Heart left ventricle (tissue), 16 donors: ENCODE measurements around the gene GLDC. TPM values are rescaled to one million over a fixed set of nuclear protein-coding genes. Genes with fewer than 3 reads are reported as not detected.

Experiments
- ATAC-seq, 4 donors: fragments of 200-7000 bp; cut with Tn5 transposase; one replicate each; pipeline ENCODE4 v1.9.1; 2020 to 2022; ENCODE audit warnings: moderate library complexity in 4 of 4, mild to moderate bottlenecking in 3 of 4, moderate number of reproducible peaks in 1 of 4
- DNase-seq, 5 donors: peaks; one replicate each; pipeline ENCODE4 v3.0.0-alpha.2; 2020
- H3K27ac ChIP-seq, 12 donors: fragments of 200-600 bp; sonication (generic) in 4 of 12; one replicate each; pipeline versions ENCODE4 v1.5.0 to v1.8.0; 2016 to 2022; ENCODE audit warnings: mild to moderate bottlenecking in 2 of 12
- H3K27me3 ChIP-seq, 9 donors: fragments of 200-600 bp; sonication (generic) in 2 of 9; one replicate each; pipeline versions ENCODE4 v1.5.1 to v1.8.0; 2016 to 2022; ENCODE audit warnings: mild to moderate bottlenecking in 3 of 9
- H3K36me3 ChIP-seq, 9 donors: fragments of 200-600 bp; sonication (generic) in 2 of 9; one replicate each; pipeline versions ENCODE4 v1.5.0 to v1.8.0; 2018 to 2022; ENCODE audit warnings: mild to moderate bottlenecking in 2 of 9
- H3K4me1 ChIP-seq, 12 donors: fragments of 200-600 bp; sonication (generic) in 4 of 12; one replicate each; pipeline versions ENCODE4 v1.5.0 to v1.8.0; 2016 to 2022; ENCODE audit warnings: mild to moderate bottlenecking in 3 of 12
- H3K4me3 ChIP-seq, 12 donors: fragments of 200-600 bp; sonication (generic) in 4 of 12; one replicate each; pipeline versions ENCODE4 v1.5.0 to v1.8.0; 2017 to 2022; ENCODE audit warnings: mild to moderate bottlenecking in 9 of 12, moderate library complexity in 4 of 12
- H3K9me3 ChIP-seq, 12 donors: fragments of 200-600 bp; sonication (generic) in 4 of 12; one replicate each; pipeline versions ENCODE4 v1.5.0 to v1.8.0; 2016 to 2022; ENCODE audit warnings: mild to moderate bottlenecking in 1 of 12
- POLR2A ChIP-seq, 2 donors: fragments of 450-650 bp; IDR thresholded peaks; one replicate each; pipeline ENCODE4 v1.6.1; 2017; ENCODE audit warnings: antibody characterized with exemption in 2 of 2, mild to moderate bottlenecking in 2 of 2, moderate library complexity in 2 of 2
- WGBS, 4 donors: extraction: QIAGEN DNeasy Blood & Tissue Kit in 2 of 4; methylation state at CpG; one replicate each; pipeline versions ENCODE4 v1.1.5 to v1.1.7; 2013 to 2018; 5-methylcytosine and 5-hydroxymethylcytosine counted together
- intact Hi-C, 10 donors: fragments of 100-400 bp; cut with DNase I; formaldehyde crosslinking; loops; one replicate each; pipeline versions ENCODE4 v1.11.1 to v1.14.2; 2022
- polyA plus RNA-seq, 2 donors: library from polyadenylated mRNA; stranded (reverse); fragments of 200-250 nt; gene quantifications; one replicate each; pipeline ENCODE4 v1.2.3, GENCODE V29; 2013
- total RNA-seq, 9 donors: library from RNA; depleted of rRNA in 2 of 9; stranded (reverse); fragments of >200 nt in 2 of 9; fragmentation: NEBNext Ultra II Directional in 3 of 9; extraction: Animal tissue kit (Norgen Biotek cat#: 25700) in 3 of 9; gene quantifications; one replicate each; pipeline versions ENCODE4 v1.1.0 to v1.2.4, GENCODE V29; 2016 to 2023
- TF ChIP-seq, protein P1 (sequence below), 12 donors: fragments of 200-600 bp; sonication (generic) in 4 of 12; IDR thresholded peaks; one replicate each; pipeline versions ENCODE4 v1.5.0 to v1.8.0; 2018 to 2022; ENCODE audit warnings: antibody characterized with exemption in 12 of 12, mild to moderate bottlenecking in 5 of 12
- donor health status: ischemic (EF 13 %, LVEDD 7.1; RV severe dilation, severe dysfunction).
- donor health status: healthy with polysubstance abuse.
- donor health status: DM: no; HTN: yes; CAD: no.
- donor health status: DM: no; HTN: no; CAD: no.
- donor health status: ischemic (EF 25% LVEDD 6.9; RV normal size, moderate dysfunction).
- donor health status: ischemic (EF 25% LVEDD 5.7; RV mildly dilated, moderate dysfunction).
- donor health status: healthy.
- donor health status: DM: yes; HTN: yes; CAD: no.
- donor health status: ischemic (EF 35%, LVEDD 5.7; RV mildly dilated, moderate dysfunction).
- donor health status: nonischemic (EF 11% LVEDD 7.7; RV severe dilation, severe dysfunction).
- donor health status: DM: yes; HTN: yes; CAD: no.
- donor health status: PGD.
- donor health status: ischemic (EF 29% LVEDD 5.4; RV normal size, mild dysfunction).
- donor health status: nonischemic (EF 23%, LVEDD 6.1; RV moderate dilation, normal function).

Gene GLDC
- total and polyA plus RNA-seq, 11 donors: 0.26 to 0.53 TPM; not detected in 9

DNA sequence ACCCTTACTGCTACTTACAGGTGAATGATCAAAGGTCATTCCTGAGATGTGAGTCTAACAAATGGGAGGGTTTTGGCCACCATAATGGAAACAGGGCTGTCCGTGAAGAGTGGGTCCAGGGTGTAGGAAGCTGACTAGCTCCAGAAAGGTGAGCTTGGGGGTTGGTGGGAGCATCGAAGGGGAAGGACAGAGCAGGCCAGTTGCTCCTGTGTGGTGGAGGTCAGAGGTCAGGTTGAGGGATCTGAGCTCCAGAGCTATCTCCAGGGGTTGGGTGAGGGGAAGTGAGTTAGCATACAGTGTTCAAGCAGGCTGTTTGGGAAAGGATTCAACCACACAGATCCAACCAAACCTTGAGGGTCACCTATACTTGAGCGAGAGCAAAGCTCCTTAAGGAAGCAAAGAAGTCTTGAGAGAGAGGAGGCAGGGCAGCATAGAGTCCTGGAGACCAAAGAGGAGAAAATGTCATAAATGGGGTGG lies 18.7 kb upstream of the GLDC start:
- no peak for ATAC-seq
- no peak for TF ChIP-seq POLR2A (IDR thresholded peaks at IDR 0.05)
- TF ChIP-seq, protein P1, sequence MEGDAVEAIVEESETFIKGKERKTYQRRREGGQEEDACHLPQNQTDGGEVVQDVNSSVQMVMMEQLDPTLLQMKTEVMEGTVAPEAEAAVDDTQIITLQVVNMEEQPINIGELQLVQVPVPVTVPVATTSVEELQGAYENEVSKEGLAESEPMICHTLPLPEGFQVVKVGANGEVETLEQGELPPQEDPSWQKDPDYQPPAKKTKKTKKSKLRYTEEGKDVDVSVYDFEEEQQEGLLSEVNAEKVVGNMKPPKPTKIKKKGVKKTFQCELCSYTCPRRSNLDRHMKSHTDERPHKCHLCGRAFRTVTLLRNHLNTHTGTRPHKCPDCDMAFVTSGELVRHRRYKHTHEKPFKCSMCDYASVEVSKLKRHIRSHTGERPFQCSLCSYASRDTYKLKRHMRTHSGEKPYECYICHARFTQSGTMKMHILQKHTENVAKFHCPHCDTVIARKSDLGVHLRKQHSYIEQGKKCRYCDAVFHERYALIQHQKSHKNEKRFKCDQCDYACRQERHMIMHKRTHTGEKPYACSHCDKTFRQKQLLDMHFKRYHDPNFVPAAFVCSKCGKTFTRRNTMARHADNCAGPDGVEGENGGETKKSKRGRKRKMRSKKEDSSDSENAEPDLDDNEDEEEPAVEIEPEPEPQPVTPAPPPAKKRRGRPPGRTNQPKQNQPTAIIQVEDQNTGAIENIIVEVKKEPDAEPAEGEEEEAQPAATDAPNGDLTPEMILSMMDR (IDR thresholded peaks at IDR 0.05): no peak
- no peak for DNase-seq
- WGBS, 4 donors: 84 to 92% (median 86%) methylated on average over 3 of the region's 3 CpGs
- intact Hi-C loops: loop anchor here in 5 of 10 donors (5.0 to 10.0 kb wide), 3 partner anchors 79 to 309 kb away; no protein-coding TSS in a partner anchor
- H3K27me3 ChIP-seq: no peaks in the 10 kb centered on the region
- no peaks in the 10 kb centered on the region for H3K36me3 ChIP-seq
- H3K4me3 ChIP-seq: no peak overlapping the region
- no peak overlapping the region for H3K27ac ChIP-seq
- H3K9me3 ChIP-seq: no peaks in the 10 kb centered on the region
- H3K4me1 ChIP-seq: no peaks in the 10 kb centered on the region

DNA sequence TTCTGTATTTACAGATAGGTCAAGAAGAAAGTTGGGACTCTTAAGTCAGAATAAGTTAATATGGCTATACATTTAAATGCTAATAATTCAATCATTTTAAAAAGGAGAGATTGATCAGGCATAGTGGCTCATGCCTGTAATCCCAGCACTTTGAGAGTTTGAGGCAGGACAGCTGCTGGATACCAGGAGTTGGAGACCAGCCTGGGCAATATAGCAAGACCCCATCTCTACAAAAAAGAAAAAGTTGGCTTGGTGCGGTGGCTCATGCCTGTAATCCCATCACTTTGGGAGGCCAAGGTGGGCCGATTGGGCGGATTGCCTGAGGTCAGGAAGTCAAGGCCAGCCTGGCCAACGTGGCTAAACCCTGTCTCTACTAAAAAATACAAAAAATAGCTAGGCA lies 15.0 kb upstream of the GLDC start:
- no peak for TF ChIP-seq POLR2A (IDR thresholded peaks at IDR 0.05)
- TF ChIP-seq, protein P1 (IDR thresholded peaks at IDR 0.05): no peak
- H3K27ac ChIP-seq: no peak overlapping the region
- intact Hi-C loops: loop anchor here in 5 of 10 donors (5.0 to 10.0 kb wide), 3 partner anchors 76 to 306 kb away; no protein-coding TSS in a partner anchor
- 61 to 79% (median 68%) methylated on average over 4 of the region's 4 CpGs for WGBS, 4 donors
- H3K9me3 ChIP-seq: no peaks in the 10 kb centered on the region
- no peaks in the 10 kb centered on the region for H3K4me1 ChIP-seq
- no peak for DNase-seq
- no peak for ATAC-seq
- no peaks in the 10 kb centered on the region for H3K27me3 ChIP-seq
- no peaks in the 10 kb centered on the region for H3K36me3 ChIP-seq
- no peak overlapping the region for H3K4me3 ChIP-seq

DNA sequence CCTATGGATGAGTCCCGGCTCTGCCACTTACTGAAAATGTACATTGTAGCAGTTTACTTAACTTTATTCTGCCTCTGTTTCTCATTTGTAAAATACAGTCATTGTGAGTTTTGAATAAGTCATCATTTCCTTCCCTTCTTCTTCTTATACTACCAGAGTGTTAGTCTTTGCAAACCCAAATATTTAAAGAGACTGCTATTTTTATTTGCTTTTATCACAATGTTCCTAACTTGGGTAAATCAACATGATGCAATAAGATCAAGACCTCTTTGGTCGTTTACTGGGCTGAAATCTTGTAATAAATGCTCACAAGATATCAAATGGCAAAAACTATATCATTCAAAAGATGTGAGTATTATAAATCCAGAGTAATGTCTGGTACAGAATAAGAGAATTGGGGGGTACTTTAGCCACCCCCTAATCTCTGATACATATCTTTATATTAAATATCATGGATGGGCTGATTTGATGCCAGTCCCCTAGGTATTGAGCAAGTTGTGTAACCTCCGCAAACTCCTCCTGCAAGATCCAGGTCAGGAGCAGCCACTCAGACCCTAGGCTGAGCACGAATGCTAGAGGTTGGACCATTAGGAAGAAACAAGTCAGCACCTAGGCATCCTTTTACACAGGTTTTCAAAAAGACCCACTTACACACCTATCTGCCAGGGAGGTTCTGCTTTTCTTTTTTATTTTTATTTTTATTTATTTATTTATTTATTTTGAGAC lies 13.3 kb upstream of the GLDC start:
- Histone ChIP-seq H3K9me3 (no peaks in the 10 kb centered on the region), H3K27ac (no peak overlapping the region), H3K4me3 (no peak overlapping the region), H3K36me3 (no peaks in the 10 kb centered on the region), H3K27me3 (peaks cover 0 to 2% (median 0%) of the 10 kb centered on the region in 9 donors), H3K4me1 (no peaks in the 10 kb centered on the region)
- WGBS, 4 donors: 69 to 82% (median 74%) methylated on average over 4 of the region's 4 CpGs
- no peak for DNase-seq
- no peak for TF ChIP-seq POLR2A (IDR thresholded peaks at IDR 0.05)
- TF ChIP-seq, protein P1 (IDR thresholded peaks at IDR 0.05): no peak
- intact Hi-C loops: loop anchor here in 1 of 10 donors (10.0 kb wide), 1 partner anchor 54 kb away; no protein-coding TSS in a partner anchor
- no peak for ATAC-seq

DNA sequence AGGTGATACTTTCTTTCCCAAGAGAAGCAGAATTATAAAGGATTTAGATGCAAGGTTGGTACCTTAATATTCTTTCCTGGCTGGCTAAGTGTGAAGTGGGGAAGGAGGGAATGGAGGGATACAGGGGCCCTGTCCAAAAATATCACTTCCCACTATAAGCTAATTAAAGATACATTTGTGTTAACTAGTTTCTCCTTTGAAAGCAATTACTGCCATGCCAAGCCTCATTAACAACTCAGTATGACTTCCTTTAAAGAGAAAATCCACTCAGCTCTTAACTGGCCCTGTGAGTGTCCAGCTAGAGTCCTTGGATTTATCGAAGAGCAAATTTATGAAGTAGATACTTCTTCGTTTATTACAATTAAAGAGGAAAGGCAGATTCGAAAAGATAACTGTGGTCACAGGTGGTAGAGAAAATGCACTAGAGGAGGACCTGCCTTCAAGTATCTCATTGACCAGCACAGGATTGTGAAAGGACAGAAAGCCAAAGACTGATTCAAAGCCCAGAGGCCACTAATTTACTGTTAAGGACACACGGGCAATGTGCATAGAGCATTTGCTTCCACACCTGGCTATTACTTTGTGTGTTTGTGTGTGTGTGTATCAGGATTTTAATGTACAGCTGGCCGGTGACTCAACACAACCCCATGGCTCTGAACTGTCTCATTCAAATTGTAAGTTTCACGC lies 11.2 kb upstream of the GLDC start:
- 76 to 84% (median 82%) methylated on average over 6 of the region's 6 CpGs for WGBS, 4 donors
- H3K36me3 ChIP-seq: no peaks in the 10 kb centered on the region
- no peak for TF ChIP-seq POLR2A (IDR thresholded peaks at IDR 0.05)
- TF ChIP-seq, protein P1 (IDR thresholded peaks at IDR 0.05): no peak
- H3K4me3 ChIP-seq: no peak overlapping the region
- peaks cover 0 to 9% (median 0%) of the 10 kb centered on the region in 9 donors for H3K27me3 ChIP-seq
- no peak overlapping the region for H3K27ac ChIP-seq
- intact Hi-C loops: loop anchor here in 1 of 10 donors (10.0 kb wide), 1 partner anchor 52 kb away; no protein-coding TSS in a partner anchor
- no peak for ATAC-seq
- no peaks in the 10 kb centered on the region for H3K4me1 ChIP-seq
- no peak for DNase-seq
- H3K9me3 ChIP-seq: no peaks in the 10 kb centered on the region
